ENCODE measurements around the gene LEUTX.
"Not testable (repeated sequence)": the region's sequence is repeated elsewhere in the genome, so short reads cannot be mapped to it uniquely, and the experiment has no call there.

Gene LEUTX

GRCh38 chr19:39778763-39779162, at the start of gene LEUTX:
LEUTX (plus strand) TSS chr19:39778854; CDS start chr19:39778921, 67 bp downstream.
- no peak for DNase-seq (ENCODE audit: low spot score)

GRCh38 chr19:39729594-39729993, 49.1 kb upstream of the LEUTX start:
- no peak for DNase-seq (ENCODE audit: low spot score)

GRCh38 chr19:39731685-39732084, 47.0 kb upstream of the LEUTX start:
- DNase-seq (ENCODE audit: low spot score): no peak

GRCh38 chr19:39733841-39734240, 44.8 kb upstream of the LEUTX start:
- no peak for DNase-seq (ENCODE audit: low spot score)

- no peak for DNase-seq (ENCODE audit: low spot score)
Observed at GRCh38 chr19:39735688-39736087, 43.0 kb upstream of the LEUTX start.

- DNase-seq (ENCODE audit: low spot score): no peak
Observed at GRCh38 chr19:39736088-39736487, 42.6 kb upstream of the LEUTX start.

GRCh38 chr19:39737351-39737750, 41.3 kb upstream of the LEUTX start:
- no peak for DNase-seq (ENCODE audit: low spot score)

- no peak for DNase-seq (ENCODE audit: low spot score)
Observed at GRCh38 chr19:39737891-39738290, 40.8 kb upstream of the LEUTX start, which contains the start of gene CLC. CLC (minus strand) TSS chr19:39738029; CDS start chr19:39737952, 77 bp downstream.

- no peak for DNase-seq (ENCODE audit: low spot score)
Observed at GRCh38 chr19:39738814-39739213, 39.8 kb upstream of the LEUTX start.

GRCh38 chr19:39740395-39740794, 38.3 kb upstream of the LEUTX start:
- DNase-seq (ENCODE audit: low spot score): no peak

- peak; percentile 13 for DNase-seq (ENCODE audit: low spot score)
Observed at GRCh38 chr19:39745643-39746042, 33.0 kb upstream of the LEUTX start.

GRCh38 chr19:39746836-39747529, 31.7 kb upstream of the LEUTX start:
- no peak for DNase-seq (ENCODE audit: low spot score)

GRCh38 chr19:39749981-39750380, 28.7 kb upstream of the LEUTX start:
- DNase-seq (ENCODE audit: low spot score): no peak

GRCh38 chr19:39752390-39752789, 26.3 kb upstream of the LEUTX start:
- DNase-seq (ENCODE audit: low spot score): no peak

- DNase-seq (ENCODE audit: low spot score): no peak
Observed at GRCh38 chr19:39752795-39753194, 25.9 kb upstream of the LEUTX start.

- DNase-seq (ENCODE audit: low spot score): no peak
Observed at GRCh38 chr19:39754544-39754943, 24.1 kb upstream of the LEUTX start.

GRCh38 chr19:39754971-39755370, 23.7 kb upstream of the LEUTX start:
- DNase-seq (ENCODE audit: low spot score): no peak

- no peak for DNase-seq (ENCODE audit: low spot score)
Observed at GRCh38 chr19:39759457-39760184, 19.0 kb upstream of the LEUTX start.

- not testable (repeated sequence) for DNase-seq (ENCODE audit: low spot score)
Observed at GRCh38 chr19:39761851-39762250, 16.8 kb upstream of the LEUTX start.

- DNase-seq (ENCODE audit: low spot score): peak; percentile 7
Observed at GRCh38 chr19:39765091-39766076, 13.3 kb upstream of the LEUTX start.

- DNase-seq (ENCODE audit: low spot score): no peak
Observed at GRCh38 chr19:39768334-39768733, 10.3 kb upstream of the LEUTX start.

- DNase-seq (ENCODE audit: low spot score): no peak
Observed at GRCh38 chr19:39768786-39769185, 9.9 kb upstream of the LEUTX start.
